SH-SY5Y (cell line): ENCODE results near the gene SORBS2.

ENCODE experiments used
- GATA2 ChIP-seq: IDR thresholded peaks from 2 replicates; pipeline ENCODE4 v1.6.1; 2011; ENCODE audit warnings: mild to moderate bottlenecking, low read depth, low read length
- GATA3 ChIP-seq: IDR thresholded peaks from 2 replicates; pipeline ENCODE4 v1.6.1; 2011; ENCODE audit warnings: low read depth, mild to moderate bottlenecking, low read length, moderate library complexity

GRCh38 chr4:185590982-185591381, 221.0 kb downstream of the SORBS2 start:
- no peak for TF ChIP-seq GATA2
- no peak for TF ChIP-seq GATA3
